ENCODE data around the gene C12orf75.

Gene C12orf75

DNA sequence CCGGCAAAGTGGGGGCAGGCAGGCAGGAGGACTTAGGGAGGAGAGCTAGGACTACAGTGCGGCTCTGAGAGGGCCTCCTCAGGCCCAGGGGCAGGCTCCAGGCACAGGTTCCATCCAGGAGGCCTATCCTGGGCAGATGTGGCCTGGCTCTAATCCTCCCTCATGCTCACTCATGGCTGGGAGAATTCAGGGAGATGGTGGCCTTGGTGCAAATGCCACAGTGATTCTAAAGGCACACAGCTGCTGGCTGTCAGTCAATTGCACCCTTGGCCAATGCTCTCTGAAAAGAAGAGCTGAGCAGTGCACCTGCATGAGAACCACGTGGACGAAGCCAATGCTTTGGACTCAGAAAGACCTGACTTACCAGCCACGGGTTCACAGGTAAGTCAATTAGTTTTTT lies 89.6 kb downstream of the C12orf75 start:
- DNase-seq: no peak

DNA sequence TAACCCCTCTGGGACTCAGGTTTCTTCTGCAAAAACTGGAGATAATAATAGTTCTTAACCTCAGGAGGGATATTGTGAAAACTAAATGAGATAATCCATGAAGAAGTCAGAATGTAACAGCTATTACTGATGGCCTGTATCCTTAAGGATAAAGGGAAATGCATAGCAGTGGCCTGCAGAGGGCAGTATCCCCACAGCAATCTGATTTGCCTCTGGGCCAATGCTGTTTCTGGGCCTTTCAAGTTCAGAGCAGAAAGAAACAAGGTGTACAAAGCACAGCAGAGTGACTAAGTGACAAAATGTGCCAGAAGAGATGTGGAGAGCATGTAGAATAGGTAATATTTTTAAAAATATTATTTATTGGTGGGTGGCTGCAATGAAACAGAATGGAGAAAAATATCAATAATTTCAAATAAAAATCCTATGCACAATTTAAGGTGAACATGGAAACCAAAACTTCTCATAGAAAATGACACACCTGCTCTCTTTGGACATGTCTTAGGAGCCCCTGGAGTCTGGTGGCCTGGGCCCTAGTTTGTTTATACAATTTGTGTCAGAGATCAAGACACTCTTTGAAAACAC lies 90.3 kb downstream of the C12orf75 start:
- DNase-seq: peak; percentile 63 to 71
